ENCODE data around the gene AKAP8L. TPM values are rescaled to one million over a fixed set of nuclear protein-coding genes. Genes with fewer than 3 reads are reported as not detected.

The AKAP8L gene, protein sequence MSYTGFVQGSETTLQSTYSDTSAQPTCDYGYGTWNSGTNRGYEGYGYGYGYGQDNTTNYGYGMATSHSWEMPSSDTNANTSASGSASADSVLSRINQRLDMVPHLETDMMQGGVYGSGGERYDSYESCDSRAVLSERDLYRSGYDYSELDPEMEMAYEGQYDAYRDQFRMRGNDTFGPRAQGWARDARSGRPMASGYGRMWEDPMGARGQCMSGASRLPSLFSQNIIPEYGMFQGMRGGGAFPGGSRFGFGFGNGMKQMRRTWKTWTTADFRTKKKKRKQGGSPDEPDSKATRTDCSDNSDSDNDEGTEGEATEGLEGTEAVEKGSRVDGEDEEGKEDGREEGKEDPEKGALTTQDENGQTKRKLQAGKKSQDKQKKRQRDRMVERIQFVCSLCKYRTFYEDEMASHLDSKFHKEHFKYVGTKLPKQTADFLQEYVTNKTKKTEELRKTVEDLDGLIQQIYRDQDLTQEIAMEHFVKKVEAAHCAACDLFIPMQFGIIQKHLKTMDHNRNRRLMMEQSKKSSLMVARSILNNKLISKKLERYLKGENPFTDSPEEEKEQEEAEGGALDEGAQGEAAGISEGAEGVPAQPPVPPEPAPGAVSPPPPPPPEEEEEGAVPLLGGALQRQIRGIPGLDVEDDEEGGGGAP
- 100 to 1,000 TPM in 1 of 2 donors, 10 to 100 TPM in 1; 70.9 to 114 TPM for total RNA-seq

DNA sequence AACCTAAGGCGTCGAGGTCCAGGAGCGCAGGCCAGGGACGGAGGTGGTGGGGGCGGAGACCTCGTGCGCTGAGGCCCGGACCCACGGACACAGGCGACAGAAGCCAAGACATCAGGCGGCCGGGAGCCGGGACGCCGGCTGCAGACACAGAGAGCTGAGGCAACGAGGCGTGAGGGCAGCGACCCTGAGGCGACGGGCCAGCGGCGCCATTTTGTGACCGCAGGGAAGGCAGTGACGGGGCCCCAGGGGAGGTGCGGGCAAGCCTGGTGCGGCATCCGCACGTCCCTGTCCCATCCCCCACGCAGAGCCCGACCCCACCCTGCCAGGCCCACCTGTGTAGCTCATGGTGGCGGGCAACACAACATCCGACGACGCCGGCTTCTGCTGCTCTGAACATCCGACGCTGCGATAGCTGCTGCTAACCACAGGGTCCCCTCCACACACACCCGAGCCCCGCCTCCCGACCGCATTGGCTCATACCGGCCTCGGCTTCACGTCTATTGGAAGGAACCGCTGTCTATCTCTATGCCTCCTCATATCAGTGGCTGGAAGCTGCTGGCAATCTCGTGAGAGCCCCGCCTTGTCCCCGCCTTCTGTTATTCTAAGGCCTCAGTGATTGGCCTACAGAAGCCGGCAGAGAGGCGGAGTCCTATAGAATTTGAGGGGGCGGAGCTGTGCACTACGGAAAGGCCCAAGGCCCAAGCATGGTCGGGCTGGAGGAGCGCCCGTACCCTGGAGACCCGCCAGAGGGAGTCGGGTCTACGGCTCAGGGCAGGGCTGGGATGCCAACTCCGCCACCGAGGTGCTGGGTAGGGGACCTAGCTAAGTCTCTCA, at the start of gene AKAP8L:
Gene AKAP8L, minus strand, starts transcription at position 410 of the 834 bp plus-strand sequence. Its CDS starts 65 bp downstream, at position 345.
- DNase-seq (ENCODE audit: low spot score in 2 of 2) (peak; percentile 98 to 99), ATAC-seq (peak; percentile 96 to 97)
- Mint-ChIP-seq H3K9me3 (no peaks in the 10 kb centered on the region), H3K27ac (peak within 1 kb of the TSS; percentile 94 to 99), H3K36me3 (peaks cover 26 to 50% of the 10 kb centered on the region in 2 donors)

- DNase-seq (ENCODE audit: low spot score in 2 of 2) (peak in 1 of 2 donors; percentile 20), ATAC-seq (no peak)
- Mint-ChIP-seq H3K9me3 (no peaks in the 10 kb centered on the region), H3K36me3 (peaks cover 9 to 33% of the 10 kb centered on the region in 2 donors), H3K27ac (peak overlapping the region in 1 of 2 donors; percentile 89)
These were observed 49.0 kb upstream of the AKAP8L start for GRCh38 chr19:15467734-15468214.

- peak; percentile 48 to 67 for DNase-seq (ENCODE audit: low spot score in 2 of 2)
- Mint-ChIP-seq H3K36me3 (peaks cover 14 to 36% of the 10 kb centered on the region in 2 donors), H3K9me3 (no peaks in the 10 kb centered on the region), H3K27ac (peak overlapping the region; percentile 89 to 94)
- ATAC-seq = peak; percentile 72 to 81
These were observed 48.3 kb upstream of the AKAP8L start for GRCh38 chr19:15466851-15467733.

- no peaks in the 10 kb centered on the region for H3K9me3 Mint-ChIP-seq
- peak; percentile 59 to 70 for DNase-seq (ENCODE audit: low spot score in 2 of 2)
- ATAC-seq = peak; percentile 55 to 59
- peaks cover 23 to 40% of the 10 kb centered on the region in 2 donors for H3K36me3 Mint-ChIP-seq
- peak within 1 kb of the TSS; percentile 95 to 96 for H3K27ac Mint-ChIP-seq
These were observed 45.9 kb upstream of the AKAP8L start, which contains the start of gene RASAL3 for GRCh38 chr19:15464394-15465385. Gene RASAL3, minus strand, starts transcription at chr19:15464544. Its CDS starts 186 bp downstream, at chr19:15464358.

DNA sequence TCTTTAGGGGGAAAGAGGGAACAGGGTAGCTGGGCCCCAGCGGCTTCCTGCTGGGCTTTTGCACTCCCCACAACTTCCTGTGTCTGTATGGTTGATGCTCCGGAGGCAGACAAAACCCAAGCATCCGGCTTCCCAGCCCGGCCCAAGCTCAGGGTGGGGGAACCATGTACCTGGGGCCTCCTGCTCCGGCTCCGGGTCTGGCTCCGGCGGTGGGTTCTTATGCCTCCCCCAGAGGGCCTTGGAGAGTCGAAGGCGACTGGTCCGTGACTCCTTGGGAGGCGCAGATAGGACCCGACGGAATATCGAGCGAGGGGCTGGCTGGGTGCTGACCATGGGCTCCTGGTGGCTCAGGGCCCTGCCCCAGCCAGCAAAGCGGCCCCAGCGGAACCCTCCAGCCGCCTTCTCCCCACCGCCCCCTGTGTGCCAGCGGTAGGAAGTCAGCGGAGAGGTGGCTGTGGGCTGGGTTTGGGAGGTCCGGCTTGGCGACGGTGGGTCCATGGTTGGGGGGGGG, 45.1 kb upstream of the AKAP8L start:
- H3K9me3 Mint-ChIP-seq = no peaks in the 10 kb centered on the region
- H3K27ac Mint-ChIP-seq = peak overlapping the region; percentile 95 to 96
- DNase-seq (ENCODE audit: low spot score in 2 of 2) (peak; percentile 68 to 80), ATAC-seq (peak; percentile 67 to 68)
- peaks cover 23 to 41% of the 10 kb centered on the region in 2 donors for H3K36me3 Mint-ChIP-seq

GRCh38 chr19:15461694-15462093, 42.9 kb upstream of the AKAP8L start:
- no peaks in the 10 kb centered on the region for H3K9me3 Mint-ChIP-seq
- peak overlapping the region; percentile 89 to 95 for H3K27ac Mint-ChIP-seq
- no peak for ATAC-seq
- DNase-seq (ENCODE audit: low spot score in 2 of 2) = no peak
- peaks cover 23 to 35% of the 10 kb centered on the region in 2 donors for H3K36me3 Mint-ChIP-seq

- Mint-ChIP-seq H3K27ac (peak overlapping the region in 1 of 2 donors; percentile 74), H3K9me3 (no peaks in the 10 kb centered on the region), H3K36me3 (peaks cover 22 to 40% of the 10 kb centered on the region in 2 donors)
- DNase-seq (ENCODE audit: low spot score in 2 of 2) (no peak), ATAC-seq (no peak)
These were observed 39.1 kb upstream of the AKAP8L start for GRCh38 chr19:15457701-15458484.

DNA sequence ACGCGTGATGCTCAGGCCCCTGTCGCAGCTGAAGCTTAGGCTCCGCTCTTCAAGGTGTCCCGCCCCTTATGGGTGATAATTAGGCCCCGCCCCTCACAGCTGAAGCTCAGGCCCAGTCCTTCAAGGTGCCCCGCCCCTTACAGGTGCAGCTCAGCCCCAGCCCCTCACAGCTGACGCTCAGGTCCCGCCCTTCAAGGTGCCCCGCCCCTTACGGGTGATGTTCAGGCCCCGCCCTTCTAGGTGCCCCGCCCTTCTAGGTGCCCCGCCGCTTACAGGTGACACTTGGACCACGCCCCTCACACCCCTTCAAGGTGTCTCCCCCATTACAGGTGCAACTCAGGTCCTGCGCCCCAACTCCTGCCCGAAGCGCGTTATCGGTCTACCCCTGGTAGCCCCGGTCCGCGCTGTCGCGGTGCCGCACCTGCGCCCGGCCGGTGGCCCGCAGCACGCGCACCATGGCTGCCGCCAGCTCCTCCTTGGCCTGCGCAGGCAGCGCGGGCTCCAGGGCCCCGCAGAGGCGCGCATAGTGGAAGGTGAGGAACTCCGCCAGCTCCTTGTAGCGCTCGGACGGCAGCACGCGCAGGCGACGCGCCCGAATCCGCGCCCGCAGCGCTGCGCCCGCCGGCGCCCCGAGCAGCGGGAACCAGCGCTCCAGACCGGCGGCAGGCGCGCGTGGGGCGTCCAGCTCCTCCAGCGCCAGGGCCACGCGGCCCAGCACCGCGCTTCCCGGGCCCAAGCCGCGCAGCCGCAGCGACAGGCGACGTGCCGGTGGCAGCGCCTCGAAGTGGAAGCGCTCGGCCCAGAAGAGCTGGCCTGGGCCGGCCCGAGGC, 38.3 kb upstream of the AKAP8L start:
- H3K36me3 Mint-ChIP-seq = peaks cover 18 to 36% of the 10 kb centered on the region in 2 donors
- H3K27ac Mint-ChIP-seq = no peak overlapping the region
- no peaks in the 10 kb centered on the region for H3K9me3 Mint-ChIP-seq
- peak in 1 of 2 donors; percentile 49 for ATAC-seq
- no peak for DNase-seq (ENCODE audit: low spot score in 2 of 2)

DNA sequence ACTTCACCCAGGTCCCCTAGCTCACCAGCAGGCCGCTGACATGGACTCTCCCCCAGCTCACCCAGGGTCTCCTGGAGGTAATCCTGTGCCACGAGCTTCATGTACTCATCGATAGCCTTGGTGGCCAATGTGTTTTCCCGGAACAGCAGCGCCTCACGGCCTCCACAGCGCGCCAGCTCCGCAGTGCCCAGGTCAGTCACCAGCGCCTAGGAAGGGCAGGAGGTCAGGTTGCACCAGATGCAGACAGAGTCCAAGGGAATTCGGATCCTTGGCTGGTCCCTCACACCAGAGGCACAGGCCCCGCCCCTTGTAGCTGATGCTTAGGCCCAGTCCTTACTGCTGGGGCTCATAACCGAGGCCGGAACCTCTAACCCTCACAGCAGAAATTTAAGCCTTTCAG, 37.7 kb upstream of the AKAP8L start:
- DNase-seq (ENCODE audit: low spot score in 2 of 2) (no peak), ATAC-seq (no peak)
- peaks cover 12 to 37% of the 10 kb centered on the region in 2 donors for H3K36me3 Mint-ChIP-seq
- H3K27ac Mint-ChIP-seq = peak overlapping the region in 1 of 2 donors; percentile 59
- H3K9me3 Mint-ChIP-seq = no peaks in the 10 kb centered on the region

- DNase-seq (ENCODE audit: low spot score in 2 of 2) = no peak
- Mint-ChIP-seq H3K27ac (peak overlapping the region in 1 of 2 donors; percentile 59), H3K36me3 (peaks cover 12 to 42% of the 10 kb centered on the region in 2 donors), H3K9me3 (no peaks in the 10 kb centered on the region)
- no peak for ATAC-seq
These were observed 37.2 kb upstream of the AKAP8L start for GRCh38 chr19:15455996-15456395.

GRCh38 chr19:15453906-15454860, 35.4 kb upstream of the AKAP8L start:
- no peaks in the 10 kb centered on the region for H3K9me3 Mint-ChIP-seq
- peaks cover 8 to 43% of the 10 kb centered on the region in 2 donors for H3K36me3 Mint-ChIP-seq
- ATAC-seq (no peak), DNase-seq (ENCODE audit: low spot score in 2 of 2) (no peak)
- H3K27ac Mint-ChIP-seq = peak overlapping the region; percentile 10 to 11

GRCh38 chr19:15453091-15453578, 34.3 kb upstream of the AKAP8L start:
- Mint-ChIP-seq H3K36me3 (peaks cover 8 to 42% of the 10 kb centered on the region in 2 donors), H3K9me3 (no peaks in the 10 kb centered on the region), H3K27ac (peak overlapping the region; percentile 11 to 70)
- ATAC-seq = no peak
- DNase-seq (ENCODE audit: low spot score in 2 of 2) = no peak

All from activated naive CD4-positive, alpha-beta T cell treated with anti-CD3 and anti-CD28 coated beads, Interleukin-2, amount 50 U/mL, for 72 hours (primary cell).